Measurements from ENCODE around the gene OR4Q2.
"Not testable (repeated sequence)": the region's sequence is repeated elsewhere in the genome, so short reads cannot be mapped to it uniquely, and the experiment has no call there.

The OR4Q2 gene

GRCh38 chr14:20001863-20002262 is at the start of gene OR4Q2:
Gene OR4Q2, plus strand, starts transcription at chr14:20002163.
- no peak for DNase-seq

GRCh38 chr14:19969735-19970134 is 32.2 kb upstream of the OR4Q2 start:
- DNase-seq, result not testable (repeated sequence)

GRCh38 chr14:19974844-19975243 is 27.1 kb upstream of the OR4Q2 start:
- no peak for DNase-seq

GRCh38 chr14:19975291-19975690 is 26.7 kb upstream of the OR4Q2 start, which contains the start of gene OR4K15:
Gene OR4K15, plus strand, starts transcription at chr14:19975591. Its CDS starts 0 bp downstream, at chr14:19975591.
- DNase-seq, result no peak

GRCh38 chr14:19993438-19993837 is 8.5 kb upstream of the OR4Q2 start:
- no peak for DNase-seq

GRCh38 chr14:20002319-20002718 is 356 bp downstream of the OR4Q2 start:
- no peak for DNase-seq

- no peak for DNase-seq
Observed at GRCh38 chr14:20008156-20008555, 6.2 kb downstream of the OR4Q2 start.

- no peak for DNase-seq
Observed at GRCh38 chr14:20019257-20019865, 17.4 kb downstream of the OR4Q2 start, which contains the start of gene OR4K14. Gene OR4K14, minus strand, starts transcription at chr14:20019307. Its CDS starts 4,114 bp downstream, at chr14:20015193.

- DNase-seq, result no peak
Observed at GRCh38 chr14:20031058-20031457, 29.1 kb downstream of the OR4Q2 start.

- DNase-seq, result no peak
Observed at GRCh38 chr14:20035449-20035848, 33.5 kb downstream of the OR4Q2 start.

- DNase-seq, result no peak
Observed at GRCh38 chr14:20035938-20036337, 34.0 kb downstream of the OR4Q2 start, which contains the start of gene OR4K13. Gene OR4K13, minus strand, starts transcription at chr14:20036038. Its CDS starts 1,280 bp downstream, at chr14:20034758.

- no peak for DNase-seq
Observed at GRCh38 chr14:20044243-20044642, 42.3 kb downstream of the OR4Q2 start.

- DNase-seq, result no peak
Observed at GRCh38 chr14:20048202-20048601, 46.2 kb downstream of the OR4Q2 start.
